ENCODE results near the gene POU4F2. TPM values are rescaled to one million over a fixed set of nuclear protein-coding genes. Genes with fewer than 3 reads are reported as not detected.

POU4F2 gene
- not detected in 2 replicates for total RNA-seq

GRCh38 chr4:146638786-146639505, at the start of gene POU4F2:
Gene POU4F2 (plus strand): TSS chr4:146638893. CDS start chr4:146639141, 248 bp downstream.

Other genes with a start within 250 kb of the POU4F2 start
- 16.0 and 22.4 TPM in 2 replicates for gene SLC10A7, start 117.0 kb upstream of the POU4F2 start, total RNA-seq

All from smooth muscle cell of the umbilical artery (primary cell).